Neuronal stem cell (in vitro differentiated cells): Measurements from ENCODE around the gene FLAD1.

Experiments used
- DNase-seq: peaks from one replicate; pipeline ENCODE4 v3.0.0-alpha.2; 2013; ENCODE audit warnings: low spot score
- H2AFZ ChIP-seq: one replicate; pipeline ENCODE4 v1.6.1; 2013; ENCODE audit warnings: mild to moderate bottlenecking, low read length, inconsistent platforms
- H2AK5ac ChIP-seq: 2 replicates; pipeline ENCODE4 v1.6.1; 2013; ENCODE audit warnings: low read depth, mild to moderate bottlenecking, inconsistent platforms, low read length, moderate library complexity, mixed read lengths
- H2BK120ac ChIP-seq: 2 replicates; pipeline ENCODE4 v1.6.1; 2013; ENCODE audit warnings: low read depth, mild to moderate bottlenecking, inconsistent platforms, low read length, moderate library complexity, mixed read lengths
- H2BK12ac ChIP-seq: one replicate; pipeline ENCODE4 v1.6.1; 2013; ENCODE audit warnings: low read length, inconsistent platforms
- H2BK15ac ChIP-seq: 2 replicates; pipeline ENCODE4 v1.6.1; 2013; ENCODE audit warnings: mild to moderate bottlenecking, low read length, inconsistent platforms, mixed read lengths
- H2BK5ac ChIP-seq: one replicate; pipeline ENCODE4 v1.6.1; 2013; ENCODE audit warnings: inconsistent platforms, mild to moderate bottlenecking, low read length, moderate library complexity
- H3K14ac ChIP-seq: one replicate; pipeline ENCODE4 v1.6.1; 2013; ENCODE audit warnings: low read length, inconsistent platforms
- H3K18ac ChIP-seq: 2 replicates; pipeline ENCODE4 v1.6.1; 2013; ENCODE audit warnings: low read length, inconsistent platforms
- H3K23ac ChIP-seq: 2 replicates; pipeline ENCODE4 v1.6.1; 2013; ENCODE audit warnings: low read depth, mild to moderate bottlenecking, mixed read lengths, low read length, inconsistent platforms; ENCODE audit not compliant: poor library complexity
- H3K27ac ChIP-seq: replicated peaks from 3 replicates; pipeline ENCODE4 v1.5.1; 2013; ENCODE audit warnings: low read length, inconsistent platforms
- H3K27me3 ChIP-seq, 3 experiments: 2 replicates each; pipeline ENCODE4 v1.6.1; 2013; ENCODE audit warnings: low read length in 3 of 3, mild to moderate bottlenecking in 2 of 3, inconsistent platforms in 1 of 3, low read depth in 1 of 3, mixed read lengths in 1 of 3, moderate library complexity in 1 of 3; ENCODE audit not compliant: control insufficient read depth in 3 of 3, insufficient read depth in 3 of 3
- H3K36me3 ChIP-seq, 2 donors: replicated peaks in 1 of 2; 2 replicates each; pipeline ENCODE4 v1.6.1; 2013; ENCODE audit warnings: low read length in 2 of 2; ENCODE audit not compliant: control insufficient read depth in 2 of 2, insufficient read depth in 2 of 2
- H3K4ac ChIP-seq: 2 replicates; pipeline ENCODE4 v1.6.1; 2013; ENCODE audit warnings: inconsistent platforms, mild to moderate bottlenecking, low read length, moderate library complexity
- H3K4me1 ChIP-seq, 2 donors: 1 replicate in 1 of 2; 2 replicates in 1 of 2; pipeline ENCODE4 v1.6.1; 2013; ENCODE audit warnings: low read length in 2 of 2, low read depth in 1 of 2; ENCODE audit not compliant: control insufficient read depth in 2 of 2, insufficient read depth in 1 of 2
- H3K4me2 ChIP-seq: one replicate; pipeline ENCODE4 v1.6.1; 2013; ENCODE audit warnings: mild to moderate bottlenecking, low read length, inconsistent platforms; ENCODE audit not compliant: insufficient read depth, poor library complexity, severe bottlenecking
- H3K4me3 ChIP-seq, 2 donors: 2 replicates each; pipeline ENCODE4 v1.5.1; 2013; ENCODE audit warnings: low read length in 2 of 2, mild to moderate bottlenecking in 2 of 2, inconsistent platforms in 1 of 2, moderate library complexity in 1 of 2
- H3K79me1 ChIP-seq: one replicate; pipeline ENCODE4 v1.6.1; 2013; ENCODE audit warnings: low read depth, mild to moderate bottlenecking, inconsistent platforms, low read length, moderate library complexity
- H3K9ac ChIP-seq: one replicate; pipeline ENCODE4 v1.6.1; 2013; ENCODE audit warnings: mild to moderate bottlenecking, low read depth, low read length, inconsistent platforms; ENCODE audit not compliant: poor library complexity
- H3K9me3 ChIP-seq, 2 donors: replicated peaks in 1 of 2; 2 replicates each; pipeline versions ENCODE3 to v1.6.1; 2013; ENCODE audit warnings: low read length in 2 of 2, mild to moderate bottlenecking in 2 of 2, inconsistent platforms in 1 of 2, low read depth in 1 of 2, mixed read lengths in 1 of 2, moderate library complexity in 1 of 2; ENCODE audit not compliant: control insufficient read depth in 2 of 2, insufficient read depth in 1 of 2
- H4K8ac ChIP-seq: one replicate; pipeline ENCODE4 v1.6.1; 2013; ENCODE audit warnings: low read depth, mild to moderate bottlenecking, inconsistent platforms, low read length, moderate library complexity
- H4K91ac ChIP-seq: one replicate; pipeline ENCODE4 v1.6.1; 2013; ENCODE audit warnings: low read length, low read depth, mild to moderate bottlenecking, inconsistent platforms; ENCODE audit not compliant: poor library complexity
- WGBS, 2 donors: extraction: QIAGEN DNeasy Blood & Tissue Kit; methylation state at CpG; one replicate each; pipeline ENCODE4 v1.1.7; 2013; ENCODE audit warnings: missing lambda C conversion rate in 2 of 2, mixed read lengths in 1 of 2; ENCODE audit not compliant: insufficient read length in 2 of 2, insufficient replicate concordance in 1 of 2; ENCODE audit errors: extremely low coverage in 2 of 2; 5-methylcytosine and 5-hydroxymethylcytosine counted together

Gene FLAD1

GRCh38 chr1:154998818-154999570, 15.8 kb downstream of the FLAD1 start:
- Histone ChIP-seq H3K27me3 (peaks cover 0 to 2% (median 0%) of the 10 kb centered on the region in 3 experiments), H4K91ac (no peak overlapping the region), H3K4me1 (peaks cover 8 to 14% of the 10 kb centered on the region in 2 donors), H2BK120ac (no peak overlapping the region), H2AFZ (peak overlapping the region; percentile 76), H2BK12ac (no peak overlapping the region), H3K14ac (no peak overlapping the region), H2BK15ac (peak overlapping the region; percentile 78), H3K4me2 (peak overlapping the region; percentile 96), H3K18ac (peak overlapping the region; percentile 95), H2AK5ac (peak overlapping the region; percentile 90), H4K8ac (no peak overlapping the region), H3K79me1 (peaks cover 5% of the 10 kb centered on the region), H3K4ac (no peak overlapping the region), H3K4me3 (peak overlapping the region; percentile 66 to 90), H3K9me3 (no peaks in the 10 kb centered on the region), H3K9ac (no peak overlapping the region), H3K36me3 (peaks cover 0 to under 1% of the 10 kb centered on the region in 2 donors), H2BK5ac (no peak overlapping the region), H3K23ac (no peak overlapping the region), H3K27ac (no peak overlapping the region)
- DNase-seq, result no peak
- WGBS, 2 donors, result no CpG with 5 or more reads among the region's 40 CpGs

DNA sequence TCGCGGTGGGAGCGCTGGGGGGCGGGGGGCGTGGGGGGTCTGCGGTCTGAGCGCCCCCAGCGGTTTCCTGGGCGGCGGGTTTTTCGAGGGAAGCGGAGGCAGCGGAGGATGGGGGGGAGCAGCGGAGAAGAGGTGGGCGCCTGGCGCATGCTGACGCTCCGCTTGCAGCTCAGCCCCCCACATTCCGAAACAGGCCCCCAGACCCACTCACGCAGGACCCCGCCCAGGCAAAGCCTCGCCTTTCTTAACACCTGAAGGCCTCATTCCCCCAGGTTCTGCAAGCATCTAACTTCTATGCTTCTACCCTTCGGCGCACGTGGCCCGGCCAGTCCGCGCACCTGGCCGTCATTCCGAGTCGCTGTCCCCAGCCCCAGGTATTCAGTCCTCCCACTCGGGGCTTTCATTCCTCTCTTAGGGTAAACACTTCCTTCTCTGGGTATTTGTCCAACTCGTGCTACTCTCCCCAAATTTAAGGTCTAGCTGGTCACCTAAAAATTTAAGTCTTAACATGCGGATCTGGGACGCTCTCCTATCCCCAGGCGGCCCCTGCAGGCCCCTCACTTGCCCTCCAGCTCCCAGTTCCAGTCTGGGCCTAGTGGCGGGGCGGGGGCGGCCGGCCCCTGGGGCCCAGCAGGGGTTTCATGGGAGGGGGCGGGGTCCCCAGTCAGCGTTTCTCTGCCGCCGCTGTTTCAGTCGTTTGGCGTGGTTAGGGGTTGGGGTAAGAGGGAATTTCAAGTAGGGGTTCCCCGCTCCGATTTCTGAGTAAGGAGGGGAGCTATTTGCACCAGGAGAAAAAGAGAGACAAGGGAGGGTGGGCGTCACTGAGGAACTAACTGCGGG, 16.6 kb downstream of the FLAD1 start:
- Histone ChIP-seq H2BK5ac (peak overlapping the region; percentile 88), H2BK120ac (no peak overlapping the region), H3K27ac (peak overlapping the region; percentile 89), H3K36me3 (no peaks in the 10 kb centered on the region), H3K9me3 (no peaks in the 10 kb centered on the region), H2AK5ac (peak overlapping the region; percentile 90), H2AFZ (peak overlapping the region; percentile 76), H3K4me1 (peaks cover 16 to 19% of the 10 kb centered on the region in 2 donors), H3K27me3 (peaks cover 0 to 2% (median 0%) of the 10 kb centered on the region in 3 experiments), H3K4me2 (peak overlapping the region; percentile 96), H4K8ac (no peak overlapping the region), H3K23ac (peak overlapping the region; percentile 73), H4K91ac (no peak overlapping the region), H3K18ac (peak overlapping the region; percentile 97), H3K4ac (peak overlapping the region; percentile 84), H3K9ac (peak overlapping the region; percentile 70), H3K14ac (peak overlapping the region; percentile 31), H2BK12ac (peak overlapping the region; percentile 93), H2BK15ac (peak overlapping the region; percentile 93), H3K4me3 (peak overlapping the region; percentile 71 to 90), H3K79me1 (peaks cover 8% of the 10 kb centered on the region)
- no CpG with 5 or more reads among the region's 50 CpGs for WGBS, 2 donors
- DNase-seq, result no peak

DNA sequence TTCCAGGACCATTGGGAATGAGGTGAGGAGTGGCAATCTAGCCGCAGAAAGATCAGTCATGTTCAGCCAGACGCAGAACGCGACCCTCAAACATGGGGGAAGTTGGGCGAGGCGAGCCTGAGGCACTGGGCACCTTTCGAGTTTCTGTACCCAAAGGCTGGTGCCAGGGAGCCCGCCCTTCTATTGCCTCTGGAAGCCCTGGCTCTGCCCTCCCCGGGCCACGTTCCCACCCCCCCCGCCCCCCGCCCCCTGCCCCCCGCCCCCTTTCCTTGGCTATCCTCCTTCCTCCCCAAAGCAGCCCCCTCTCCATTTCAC, 17.2 kb downstream of the FLAD1 start:
- no peak for DNase-seq

More for the DNA sequence above, 17.2 kb downstream of the FLAD1 start:
- no peak overlapping the region for H2BK120ac ChIP-seq
- peak overlapping the region; percentile 83 for H2AK5ac ChIP-seq
- H3K27me3 ChIP-seq, result peaks cover 0 to 2% (median 0%) of the 10 kb centered on the region in 3 experiments
- peak overlapping the region; percentile 97 for H2AFZ ChIP-seq
- no peak overlapping the region for H4K8ac ChIP-seq
- peak overlapping the region; percentile 93 for H2BK12ac ChIP-seq
- peak overlapping the region; percentile 31 for H3K14ac ChIP-seq
- H3K23ac ChIP-seq, result peak overlapping the region; percentile 73
- H2BK15ac ChIP-seq, result peak overlapping the region; percentile 93
- H4K91ac ChIP-seq, result no peak overlapping the region
- peak overlapping the region; percentile 24 to 90 for H3K4me3 ChIP-seq
- H3K4me1 ChIP-seq, result peaks cover 17 to 19% of the 10 kb centered on the region in 2 donors
- peak overlapping the region; percentile 96 for H3K4me2 ChIP-seq
- H2BK5ac ChIP-seq, result peak overlapping the region; percentile 88
- no peaks in the 10 kb centered on the region for H3K36me3 ChIP-seq
- peak overlapping the region; percentile 90 for H3K9ac ChIP-seq
- H3K9me3 ChIP-seq, result no peaks in the 10 kb centered on the region
- no CpG with 5 or more reads among the region's 13 CpGs for WGBS, 2 donors
- no peak overlapping the region for H3K4ac ChIP-seq
- peaks cover 8% of the 10 kb centered on the region for H3K79me1 ChIP-seq
- H3K18ac ChIP-seq, result peak overlapping the region; percentile 97
- peak overlapping the region; percentile 89 for H3K27ac ChIP-seq
